ENCODE measurements around the gene PTPRC.

The PTPRC gene

GRCh38 chr1:198640174-198640573, 1.3 kb downstream of the PTPRC start:
- no peak for TF ChIP-seq CTCF (IDR thresholded peaks at IDR 0.05)

GRCh38 chr1:198641501-198641900, 2.7 kb downstream of the PTPRC start:
- TF ChIP-seq CTCF (IDR thresholded peaks at IDR 0.05) = no peak

GRCh38 chr1:198641966-198642668, 3.3 kb downstream of the PTPRC start:
- no peak for TF ChIP-seq CTCF (IDR thresholded peaks at IDR 0.05)

GRCh38 chr1:198642983-198643382, 4.1 kb downstream of the PTPRC start:
- TF ChIP-seq CTCF (IDR thresholded peaks at IDR 0.05) = no peak

- no peak for TF ChIP-seq CTCF (IDR thresholded peaks at IDR 0.05)
These were observed 5.0 kb downstream of the PTPRC start for GRCh38 chr1:198643808-198644207.

- TF ChIP-seq CTCF (IDR thresholded peaks at IDR 0.05) = no peak
These were observed 8.2 kb downstream of the PTPRC start for GRCh38 chr1:198647055-198647454.

GRCh38 chr1:198648592-198648991, 9.8 kb downstream of the PTPRC start:
- TF ChIP-seq CTCF (IDR thresholded peaks at IDR 0.05) = no peak

All from LNCAP (cell line).